A549 (cell line): ENCODE measurements around the gene GFM2.

Experiments used
- CTCF ChIP-seq: fragments of >200 bp; sonication (Bioruptor Twin); formaldehyde crosslinking; IDR thresholded peaks from 3 replicates; pipeline ENCODE4 v1.5.1; 2016
- E2F6 ChIP-seq: IDR thresholded peaks from 2 replicates; pipeline ENCODE4 v1.6.1; 2012; ENCODE audit warnings: low read depth, borderline replicate concordance
- EP300 ChIP-seq, 2 experiments: fragments of >200 bp; sonication (Bioruptor Twin); formaldehyde crosslinking; IDR thresholded peaks; 2 replicates in 1 of 2; 3 replicates in 1 of 2; pipeline ENCODE4 v1.6.1; 2016 to 2017
- POLR2A ChIP-seq: IDR thresholded peaks from 2 replicates; pipeline ENCODE4 v1.6.1; 2012; ENCODE audit warnings: mild to moderate bottlenecking, low read length
- RAD21 ChIP-seq, 2 experiments: fragments of >200 bp in 1 of 2; sonication (Bioruptor Twin) in 1 of 2; formaldehyde crosslinking in 1 of 2; IDR thresholded peaks in 1 of 2; conservative IDR thresholded peaks in 1 of 2; 2 replicates in 1 of 2; 3 replicates in 1 of 2; pipeline ENCODE4 v1.6.1; 2012 to 2018; ENCODE audit warnings: inconsistent platforms in 1 of 2
- SREBF2 ChIP-seq: fragments of 450-650 bp; IDR thresholded peaks from 2 replicates; pipeline ENCODE4 v1.6.1; 2014; ENCODE audit warnings: mild to moderate bottlenecking, moderate library complexity
- TF ChIP-seq, protein P1 (sequence below): fragments of 450-650 bp; IDR thresholded peaks from 2 replicates; pipeline ENCODE4 v1.6.1; 2014; ENCODE audit warnings: antibody characterized with exemption

DNA sequence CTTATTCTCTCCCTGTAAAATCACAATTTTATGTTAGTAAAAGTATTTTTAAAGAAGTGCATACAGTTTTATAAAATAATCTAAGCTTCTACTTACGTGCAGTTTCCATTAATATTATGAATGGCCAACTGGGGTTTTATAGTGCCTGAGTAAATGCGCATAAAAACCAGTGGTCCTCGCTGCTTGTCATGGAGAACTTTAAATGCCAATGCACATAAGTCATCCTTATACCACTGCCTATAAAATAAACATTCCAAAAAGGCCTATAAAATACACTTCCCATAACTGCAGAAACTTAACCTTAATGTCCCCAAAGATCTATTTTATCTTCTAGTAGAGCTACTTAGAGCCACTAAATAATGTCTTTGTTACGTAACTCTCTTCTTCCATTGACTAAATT, 28.5 kb downstream of the GFM2 start:
- TF ChIP-seq, protein P1, sequence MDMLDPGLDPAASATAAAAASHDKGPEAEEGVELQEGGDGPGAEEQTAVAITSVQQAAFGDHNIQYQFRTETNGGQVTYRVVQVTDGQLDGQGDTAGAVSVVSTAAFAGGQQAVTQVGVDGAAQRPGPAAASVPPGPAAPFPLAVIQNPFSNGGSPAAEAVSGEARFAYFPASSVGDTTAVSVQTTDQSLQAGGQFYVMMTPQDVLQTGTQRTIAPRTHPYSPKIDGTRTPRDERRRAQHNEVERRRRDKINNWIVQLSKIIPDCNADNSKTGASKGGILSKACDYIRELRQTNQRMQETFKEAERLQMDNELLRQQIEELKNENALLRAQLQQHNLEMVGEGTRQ = no peak
- TF ChIP-seq E2F6 = no peak
- TF ChIP-seq POLR2A = no peak
- no peak for TF ChIP-seq EP300 (IDR thresholded peaks at IDR 0.05)
- TF ChIP-seq SREBF2 = no peak
- no peak for TF ChIP-seq CTCF
- no peak for TF ChIP-seq RAD21 (conservative IDR thresholded peaks at IDR 0.05 in 1 of 2, IDR thresholded peaks at IDR 0.05 in 1 of 2)
